Hindlimb muscle (tissue), 1 donor: ENCODE data around the gene C17orf100. TPM values are rescaled to one million over a fixed set of nuclear protein-coding genes. Genes with fewer than 3 reads are reported as not detected.
A peak's percentile ranks its signal among the peaks of the same experiment; 100 is the strongest.
"Not testable (repeated sequence)": the region's sequence is repeated elsewhere in the genome, so short reads cannot be mapped to it uniquely, and the experiment has no call there.

ENCODE experiments used
- DNase-seq: peaks from one replicate; pipeline ENCODE4 v3.0.0-alpha.2; 2013
- polyA plus RNA-seq: library from polyadenylated mRNA; unstranded; fragments of 120-200 nt; gene quantifications from one replicate; pipeline ENCODE4 v1.2.1, GENCODE V29; 2013; ENCODE audit not compliant: insufficient read length

C17orf100 gene
- polyA plus RNA-seq, 1 donor = 3.6 TPM

DNA sequence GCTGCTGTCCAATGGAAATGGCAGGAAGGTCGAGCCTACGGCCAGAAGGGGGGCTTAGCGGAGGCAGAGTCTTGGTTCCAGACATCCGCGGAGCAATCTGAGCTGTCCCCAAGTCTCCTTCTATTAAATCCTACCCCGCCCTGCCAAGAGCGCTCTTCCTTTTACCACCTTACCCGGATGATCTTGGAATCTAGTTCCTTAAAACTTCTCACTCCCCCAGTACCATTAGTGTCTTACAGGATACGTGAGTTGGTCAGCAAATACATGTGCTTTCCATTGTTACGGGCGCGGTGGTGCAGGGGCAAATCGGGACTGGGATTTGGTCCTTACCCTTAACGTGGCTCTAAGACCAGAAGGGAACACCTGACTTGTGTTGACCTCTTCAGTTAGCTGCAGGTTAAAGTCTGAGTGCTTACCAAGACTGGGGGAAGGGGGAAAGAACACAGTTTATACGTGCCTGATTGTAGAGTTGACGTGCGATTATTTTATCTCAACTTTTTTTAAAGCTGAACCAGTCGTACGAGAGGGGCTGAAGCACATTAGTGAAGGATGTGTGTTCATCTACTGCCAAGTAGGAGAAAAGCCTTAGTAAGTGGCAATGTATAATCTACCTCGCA, 10.2 kb upstream of the C17orf100 start:
- no peak for DNase-seq

DNA sequence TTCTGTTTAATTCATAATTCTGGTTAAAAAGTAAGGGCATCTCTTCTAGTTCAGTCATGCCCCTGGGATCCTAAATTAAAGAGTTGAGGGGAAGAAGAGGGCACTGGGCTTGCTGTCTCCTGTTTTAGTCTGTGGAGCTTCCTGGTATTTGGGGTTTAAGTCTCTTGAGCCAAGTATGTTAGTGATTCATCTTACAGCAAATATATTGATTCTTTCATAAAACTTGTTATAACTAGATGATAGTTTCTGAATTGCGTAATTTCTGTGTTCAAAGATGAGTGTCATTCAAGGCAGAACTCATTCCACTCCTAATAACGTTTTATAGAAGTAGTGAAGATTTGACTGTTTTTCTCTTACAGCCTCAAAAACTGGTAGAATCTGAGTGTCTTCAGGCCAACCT, 9.0 kb upstream of the C17orf100 start:
- DNase-seq = no peak

- DNase-seq = no peak
Observed at GRCh38 chr17:6643451-6644125, 8.0 kb upstream of the C17orf100 start.

- DNase-seq = no peak
Observed at GRCh38 chr17:6648181-6648580, 3.4 kb upstream of the C17orf100 start.

DNA sequence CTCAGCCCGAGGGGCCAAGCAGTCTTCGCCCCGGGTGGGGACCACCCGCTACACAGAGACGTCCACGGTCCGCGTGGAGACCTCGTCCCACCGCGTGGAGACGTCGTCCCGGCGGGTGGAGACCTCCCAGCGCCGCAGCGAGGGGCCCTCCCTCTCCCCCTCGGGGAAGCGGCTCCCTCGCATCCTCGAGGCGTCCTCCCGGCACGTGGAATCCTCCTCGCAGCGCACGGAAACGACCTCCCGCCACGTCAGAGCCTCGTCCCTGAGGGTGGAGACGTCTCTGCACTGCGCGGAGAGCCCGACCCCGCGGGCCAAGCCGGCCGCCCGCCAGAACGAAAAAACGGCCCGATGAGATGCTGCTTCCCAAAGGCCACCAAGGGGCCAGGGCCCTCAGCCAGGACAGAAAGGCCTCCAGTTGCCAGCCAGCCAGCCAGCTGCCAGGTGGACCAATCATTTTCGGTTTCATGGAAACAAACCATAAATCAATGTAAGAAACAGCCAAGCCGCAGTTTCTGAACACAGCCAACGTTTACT, 424 bp downstream of the C17orf100 start:
- peak; percentile 64 for DNase-seq

- no peak for DNase-seq
Observed at GRCh38 chr17:6654841-6655731, 3.5 kb downstream of the C17orf100 start.

- DNase-seq = not testable (repeated sequence)
Observed at GRCh38 chr17:6655732-6656361, 4.3 kb downstream of the C17orf100 start.

DNA sequence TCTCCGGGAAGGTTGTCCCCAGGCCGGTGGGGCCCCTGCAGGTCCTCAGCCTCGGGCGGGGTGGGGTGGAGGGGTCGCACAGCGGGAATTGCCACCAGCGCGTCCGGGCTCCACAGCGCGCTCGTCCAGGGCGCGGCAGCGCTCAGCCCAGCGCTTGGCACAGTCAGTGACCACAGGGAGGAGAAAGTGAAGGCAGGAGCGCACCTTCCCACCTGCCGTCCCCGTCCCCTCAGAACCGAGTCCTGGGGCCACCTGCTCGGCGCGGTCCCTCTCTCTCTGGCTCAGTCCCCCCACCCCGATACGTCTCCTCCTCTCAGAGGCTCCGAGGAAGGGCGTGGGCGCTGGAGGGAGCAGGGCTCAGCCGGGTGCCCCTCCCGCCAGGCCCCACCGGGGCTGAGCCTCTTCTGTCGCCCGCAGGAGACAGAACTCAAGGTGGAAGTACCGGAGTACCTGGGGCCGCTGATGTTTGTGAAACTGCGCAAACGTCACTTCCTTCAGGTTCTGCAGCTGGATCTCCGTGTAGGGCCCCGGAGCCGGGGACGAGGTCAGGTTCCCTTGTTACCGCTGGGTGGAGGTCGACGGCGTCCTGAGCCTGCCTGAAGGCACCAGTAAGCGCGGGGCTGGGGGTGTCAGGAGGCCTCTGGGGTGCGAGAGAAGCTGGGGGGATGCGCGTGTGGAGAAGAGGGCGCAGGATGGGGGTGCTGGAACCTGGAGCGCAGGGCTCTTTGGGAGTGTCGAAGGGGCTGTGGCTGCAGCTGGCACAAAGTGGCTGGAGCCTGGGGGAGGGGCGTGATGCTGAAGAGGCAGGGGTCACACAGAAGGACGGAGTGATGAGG, 5.5 kb downstream of the C17orf100 start:
- DNase-seq = not testable (repeated sequence)

DNA sequence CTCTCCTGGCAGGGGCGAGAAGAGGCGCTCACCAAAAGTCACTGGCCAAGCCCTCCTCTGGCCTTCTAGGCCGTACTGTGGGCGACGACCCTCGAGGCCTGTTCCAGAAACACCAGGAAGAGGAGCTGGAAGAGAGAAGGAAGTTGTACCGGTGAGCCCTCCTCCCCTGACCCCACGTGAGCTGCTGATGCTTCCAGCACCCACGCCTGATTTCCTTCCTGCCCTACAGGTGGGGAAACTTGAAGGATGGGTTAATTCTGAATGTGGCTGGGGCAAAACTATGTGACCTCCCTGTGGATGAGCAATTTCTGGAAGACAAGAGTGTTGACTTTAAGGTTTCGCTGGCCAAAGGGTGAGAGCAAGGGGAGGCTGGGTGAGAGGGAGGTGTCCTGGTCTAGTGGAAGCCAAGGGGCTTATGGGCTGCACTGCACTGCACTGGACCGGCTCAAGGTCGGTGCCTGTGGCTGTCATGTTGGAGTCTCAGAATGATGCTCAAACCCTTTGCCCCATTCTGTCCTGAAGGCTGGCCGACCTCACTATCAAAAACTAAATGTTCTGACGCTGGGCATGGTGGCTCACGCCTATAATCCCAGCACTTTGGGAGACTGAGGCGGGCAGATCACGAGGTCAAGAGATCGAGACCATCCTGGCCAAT, 6.2 kb downstream of the C17orf100 start:
- DNase-seq = no peak

- DNase-seq = not testable (repeated sequence)
Observed at GRCh38 chr17:6658411-6658810, 6.8 kb downstream of the C17orf100 start.

- no peak for DNase-seq
Observed at GRCh38 chr17:6660101-6660500, 8.5 kb downstream of the C17orf100 start.

GRCh38 chr17:6660805-6661463, 9.4 kb downstream of the C17orf100 start:
- no peak for DNase-seq

- no peak for DNase-seq
Observed at GRCh38 chr17:6661464-6661848, 9.9 kb downstream of the C17orf100 start.

DNA sequence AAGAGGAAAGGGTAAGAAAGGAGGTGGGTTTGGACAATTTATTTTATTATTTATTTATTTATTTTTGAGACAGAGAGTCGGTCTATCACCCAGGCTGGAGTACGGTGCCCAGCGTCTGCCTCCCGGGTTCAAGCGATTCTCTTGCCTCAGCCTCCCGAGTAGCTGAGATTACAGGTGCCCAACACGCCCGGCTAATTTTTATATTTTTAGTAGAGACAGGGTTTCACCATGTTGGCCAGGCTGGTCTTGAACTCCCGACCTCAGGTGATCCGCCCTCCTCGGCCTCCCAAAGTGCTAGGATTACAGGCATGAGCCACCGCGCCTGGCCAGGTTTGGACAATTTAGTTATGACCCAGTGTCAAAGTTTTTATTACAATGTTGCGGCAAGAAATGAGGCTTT, 11.6 kb downstream of the C17orf100 start:
- DNase-seq = not testable (repeated sequence)

- peak; percentile 76 for DNase-seq
Observed at GRCh38 chr17:6666077-6666521, 14.5 kb downstream of the C17orf100 start.

DNA sequence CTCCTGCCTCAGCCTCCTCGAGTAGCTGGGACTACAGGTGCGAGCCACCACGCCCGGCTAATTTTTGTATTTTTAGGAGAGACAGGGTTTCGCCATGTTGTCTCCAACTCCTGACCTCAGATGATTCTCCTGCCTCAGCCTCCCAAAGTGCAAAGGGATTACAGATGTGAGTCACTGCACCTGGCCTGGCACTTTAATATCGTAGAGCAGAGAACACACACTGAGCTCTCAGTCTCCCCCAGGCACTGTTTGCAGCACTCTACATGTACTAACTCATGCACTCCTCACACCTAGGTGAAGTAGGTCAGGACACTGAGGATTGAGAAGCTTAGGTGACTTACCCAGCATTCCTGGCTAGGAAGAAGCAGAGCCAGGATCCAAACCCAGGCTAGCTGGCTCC, 15.0 kb downstream of the C17orf100 start:
- DNase-seq = no peak

- no peak for DNase-seq
Observed at GRCh38 chr17:6667516-6667915, 16.0 kb downstream of the C17orf100 start.

GRCh38 chr17:6668219-6668618, 16.7 kb downstream of the C17orf100 start:
- DNase-seq = no peak

GRCh38 chr17:6668727-6669425, 17.3 kb downstream of the C17orf100 start:
- DNase-seq = no peak
